PFSK-1 (cell line): ENCODE results near the gene GPN2.

Experiments
- POLR2AphosphoS5 ChIP-seq: IDR thresholded peaks from 2 replicates; pipeline ENCODE4 v1.6.1; 2012; ENCODE audit warnings: low read depth, mild to moderate bottlenecking, control low read depth, low read length, moderate library complexity
- SIN3A ChIP-seq: IDR thresholded peaks from 2 replicates; pipeline ENCODE4 v1.6.1; 2012; ENCODE audit warnings: mild to moderate bottlenecking, low read length, moderate library complexity, borderline replicate concordance; ENCODE audit not compliant: insufficient read depth
- TAF1 ChIP-seq: IDR thresholded peaks from 2 replicates; pipeline ENCODE4 v1.6.1; 2012; ENCODE audit warnings: low read length, control low read depth, borderline replicate concordance; ENCODE audit not compliant: insufficient read depth
- TF ChIP-seq, protein P1 (sequence below), 2 experiments: IDR thresholded peaks; 2 replicates each; pipeline versions ENCODE4 v1.6.1 to v1.8.0; 2011 to 2012; ENCODE audit warnings: low read depth in 2 of 2, low read length in 2 of 2, control low read depth in 1 of 2, inconsistent platforms in 1 of 2, mild to moderate bottlenecking in 1 of 2, moderate library complexity in 1 of 2; ENCODE audit not compliant: insufficient read depth in 1 of 2

GRCh38 chr1:26907071-26907917, 17.2 kb upstream of the GPN2 start:
- TF ChIP-seq, protein P1, sequence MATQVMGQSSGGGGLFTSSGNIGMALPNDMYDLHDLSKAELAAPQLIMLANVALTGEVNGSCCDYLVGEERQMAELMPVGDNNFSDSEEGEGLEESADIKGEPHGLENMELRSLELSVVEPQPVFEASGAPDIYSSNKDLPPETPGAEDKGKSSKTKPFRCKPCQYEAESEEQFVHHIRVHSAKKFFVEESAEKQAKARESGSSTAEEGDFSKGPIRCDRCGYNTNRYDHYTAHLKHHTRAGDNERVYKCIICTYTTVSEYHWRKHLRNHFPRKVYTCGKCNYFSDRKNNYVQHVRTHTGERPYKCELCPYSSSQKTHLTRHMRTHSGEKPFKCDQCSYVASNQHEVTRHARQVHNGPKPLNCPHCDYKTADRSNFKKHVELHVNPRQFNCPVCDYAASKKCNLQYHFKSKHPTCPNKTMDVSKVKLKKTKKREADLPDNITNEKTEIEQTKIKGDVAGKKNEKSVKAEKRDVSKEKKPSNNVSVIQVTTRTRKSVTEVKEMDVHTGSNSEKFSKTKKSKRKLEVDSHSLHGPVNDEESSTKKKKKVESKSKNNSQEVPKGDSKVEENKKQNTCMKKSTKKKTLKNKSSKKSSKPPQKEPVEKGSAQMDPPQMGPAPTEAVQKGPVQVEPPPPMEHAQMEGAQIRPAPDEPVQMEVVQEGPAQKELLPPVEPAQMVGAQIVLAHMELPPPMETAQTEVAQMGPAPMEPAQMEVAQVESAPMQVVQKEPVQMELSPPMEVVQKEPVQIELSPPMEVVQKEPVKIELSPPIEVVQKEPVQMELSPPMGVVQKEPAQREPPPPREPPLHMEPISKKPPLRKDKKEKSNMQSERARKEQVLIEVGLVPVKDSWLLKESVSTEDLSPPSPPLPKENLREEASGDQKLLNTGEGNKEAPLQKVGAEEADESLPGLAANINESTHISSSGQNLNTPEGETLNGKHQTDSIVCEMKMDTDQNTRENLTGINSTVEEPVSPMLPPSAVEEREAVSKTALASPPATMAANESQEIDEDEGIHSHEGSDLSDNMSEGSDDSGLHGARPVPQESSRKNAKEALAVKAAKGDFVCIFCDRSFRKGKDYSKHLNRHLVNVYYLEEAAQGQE (IDR thresholded peaks at IDR 0.05; ENCODE audit: insufficient read depth in 1 of 2, low read depth in 2 of 2, low read length in 2 of 2), result no peak
- TF ChIP-seq POLR2AphosphoS5 (no peak), SIN3A (no peak), TAF1 (no peak)
